Measurements from ENCODE around the gene RXFP1.

GRCh38 chr4:158572608-158573007 is 50.9 kb downstream of the RXFP1 start:
- TF ChIP-seq CTCF (IDR thresholded peaks at IDR 0.05; ENCODE audit: insufficient read depth, low read length, poor library complexity, severe bottlenecking) = no peak
- no peak for TF ChIP-seq EZH2phosphoT487 (conservative IDR thresholded peaks at IDR 0.05; ENCODE audit: low read length)

Data from SU-DHL-6 (cell line).